ENCODE results near the gene REEP3.
"Not testable (repeated sequence)": the region's sequence is repeated elsewhere in the genome, so short reads cannot be mapped to it uniquely, and the experiment has no call there.

The REEP3 gene

GRCh38 chr10:63630085-63630930 lies 109.1 kb downstream of the REEP3 start:
- peak; percentile 91 for DNase-seq (ENCODE audit: low read depth)

- DNase-seq (ENCODE audit: low read depth) = peak; percentile 34
Observed at GRCh38 chr10:63630931-63631680, 109.9 kb downstream of the REEP3 start.

- DNase-seq (ENCODE audit: low read depth) = peak; percentile 22
Observed at GRCh38 chr10:63631991-63632390, 110.8 kb downstream of the REEP3 start.

GRCh38 chr10:63633677-63634487 lies 112.7 kb downstream of the REEP3 start:
- DNase-seq (ENCODE audit: low read depth) = peak; percentile 65

- no peak for DNase-seq (ENCODE audit: low read depth)
Observed at GRCh38 chr10:63634488-63635065, 113.4 kb downstream of the REEP3 start.

GRCh38 chr10:63636812-63637211 lies 115.6 kb downstream of the REEP3 start:
- DNase-seq (ENCODE audit: low read depth) = no peak

- no peak for DNase-seq (ENCODE audit: low read depth)
Observed at GRCh38 chr10:63637901-63638327, 116.7 kb downstream of the REEP3 start.

- no peak for DNase-seq (ENCODE audit: low read depth)
Observed at GRCh38 chr10:63641366-63641765, 120.2 kb downstream of the REEP3 start.

- DNase-seq (ENCODE audit: low read depth) = no peak
Observed at GRCh38 chr10:63641799-63642198, 120.6 kb downstream of the REEP3 start.

GRCh38 chr10:63642808-63643207 lies 121.6 kb downstream of the REEP3 start:
- DNase-seq (ENCODE audit: low read depth) = no peak

GRCh38 chr10:63644418-63645142 lies 123.4 kb downstream of the REEP3 start:
- peak; percentile 31 for DNase-seq (ENCODE audit: low read depth)

GRCh38 chr10:63645195-63645594 lies 124.0 kb downstream of the REEP3 start:
- DNase-seq (ENCODE audit: low read depth) = no peak

- no peak for DNase-seq (ENCODE audit: low read depth)
Observed at GRCh38 chr10:63646491-63646890, 125.3 kb downstream of the REEP3 start.

GRCh38 chr10:63651864-63652263 lies 130.7 kb downstream of the REEP3 start:
- DNase-seq (ENCODE audit: low read depth) = no peak

GRCh38 chr10:63653747-63654146 lies 132.5 kb downstream of the REEP3 start:
- no peak for DNase-seq (ENCODE audit: low read depth)

- DNase-seq (ENCODE audit: low read depth) = no peak
Observed at GRCh38 chr10:63657761-63658160, 136.6 kb downstream of the REEP3 start.

- DNase-seq (ENCODE audit: low read depth) = not testable (repeated sequence)
Observed at GRCh38 chr10:63660941-63661340, 139.7 kb downstream of the REEP3 start.

GRCh38 chr10:63661347-63661746 lies 140.1 kb downstream of the REEP3 start:
- no peak for DNase-seq (ENCODE audit: low read depth)

- no peak for DNase-seq (ENCODE audit: low read depth)
Observed at GRCh38 chr10:63664341-63664885, 143.2 kb downstream of the REEP3 start.

- DNase-seq (ENCODE audit: low read depth) = not testable (repeated sequence)
Observed at GRCh38 chr10:63665006-63665580, 143.9 kb downstream of the REEP3 start.
